Trophoblast cell (in vitro differentiated cells and primary cell): ENCODE measurements around the gene RAB11B.
A peak's percentile ranks its signal among the peaks of the same experiment; 100 is the strongest.

ENCODE experiments used
- DNase-seq, 2 donors: peaks; one replicate each; pipeline ENCODE4 v3.0.0-alpha.2; 2016
- H2AFZ ChIP-seq: 2 replicates; pipeline ENCODE4 v1.6.1; 2013; ENCODE audit warnings: low read length, moderate library complexity, mild to moderate bottlenecking; ENCODE audit not compliant: insufficient read depth, poor library complexity
- H2AK5ac ChIP-seq: 2 replicates; pipeline ENCODE4 v1.6.1; 2013; ENCODE audit warnings: mild to moderate bottlenecking, low read length
- H2BK120ac ChIP-seq: 2 replicates; pipeline ENCODE4 v1.6.1; 2013; ENCODE audit warnings: low read length, mild to moderate bottlenecking, moderate library complexity; ENCODE audit not compliant: insufficient read depth, poor library complexity
- H2BK12ac ChIP-seq: 2 replicates; pipeline ENCODE4 v1.6.1; 2013; ENCODE audit warnings: mild to moderate bottlenecking, low read length, moderate library complexity
- H2BK5ac ChIP-seq: 2 replicates; pipeline ENCODE4 v1.6.1; 2013; ENCODE audit warnings: low read length, low read depth, moderate library complexity, mild to moderate bottlenecking; ENCODE audit not compliant: poor library complexity
- H3K14ac ChIP-seq: 2 replicates; pipeline ENCODE4 v1.6.1; 2013; ENCODE audit warnings: mild to moderate bottlenecking, low read length
- H3K18ac ChIP-seq: 2 replicates; pipeline ENCODE4 v1.6.1; 2013; ENCODE audit warnings: mild to moderate bottlenecking, low read length
- H3K23ac ChIP-seq: 2 replicates; pipeline ENCODE4 v1.6.1; 2013; ENCODE audit warnings: low read length
- H3K27ac ChIP-seq: 2 replicates; pipeline ENCODE4 v1.5.1; 2013; ENCODE audit warnings: low read depth, mild to moderate bottlenecking, inconsistent platforms, low read length, moderate library complexity
- H3K27me3 ChIP-seq: 2 replicates; pipeline ENCODE4 v1.6.1; 2013; ENCODE audit warnings: inconsistent platforms, mild to moderate bottlenecking, low read length, moderate library complexity; ENCODE audit not compliant: insufficient read depth
- H3K36me3 ChIP-seq, 2 experiments: 1 replicate in 1 of 2; 2 replicates in 1 of 2; pipeline ENCODE4 v1.6.1; 2013; ENCODE audit warnings: low read length in 2 of 2, mild to moderate bottlenecking in 2 of 2, moderate library complexity in 1 of 2; ENCODE audit not compliant: insufficient read depth in 2 of 2, control insufficient read depth in 1 of 2
- H3K4ac ChIP-seq: 2 replicates; pipeline ENCODE4 v1.6.1; 2013; ENCODE audit warnings: low read depth, mild to moderate bottlenecking, low read length, moderate library complexity
- H3K4me1 ChIP-seq, 2 experiments: 1 replicate in 1 of 2; 2 replicates in 1 of 2; pipeline ENCODE4 v1.6.1; 2013; ENCODE audit warnings: low read length in 2 of 2, mild to moderate bottlenecking in 2 of 2, moderate library complexity in 1 of 2; ENCODE audit not compliant: insufficient read depth in 2 of 2, control insufficient read depth in 1 of 2
- H3K4me2 ChIP-seq: 2 replicates; pipeline ENCODE4 v1.6.1; 2013; ENCODE audit warnings: inconsistent platforms, mild to moderate bottlenecking, low read length, moderate library complexity
- H3K4me3 ChIP-seq: 2 replicates; pipeline ENCODE4 v1.5.1; 2013; ENCODE audit warnings: mild to moderate bottlenecking, low read depth, low read length, inconsistent platforms
- H3K79me1 ChIP-seq: one replicate; pipeline ENCODE4 v1.6.1; 2013; ENCODE audit warnings: low read length
- H3K79me2 ChIP-seq: 2 replicates; pipeline ENCODE4 v1.6.1; 2013; ENCODE audit warnings: low read length, mild to moderate bottlenecking; ENCODE audit not compliant: control insufficient read depth, insufficient read depth, poor library complexity
- H3K9ac ChIP-seq: 2 replicates; pipeline ENCODE4 v1.6.1; 2013; ENCODE audit warnings: mild to moderate bottlenecking, low read length
- H3K9me3 ChIP-seq: 2 replicates; pipeline ENCODE4 v1.6.1; 2013; ENCODE audit warnings: low read depth, mild to moderate bottlenecking, control low read depth, inconsistent platforms, low read length; ENCODE audit not compliant: insufficient read depth
- H4K12ac ChIP-seq: 2 replicates; pipeline ENCODE4 v1.6.1; 2013; ENCODE audit warnings: low read depth, mild to moderate bottlenecking, low read length, moderate library complexity
- H4K8ac ChIP-seq: 2 replicates; pipeline ENCODE4 v1.6.1; 2013; ENCODE audit warnings: low read depth, mild to moderate bottlenecking, low read length, moderate library complexity
- H4K91ac ChIP-seq: one replicate; pipeline ENCODE4 v1.6.1; 2013; ENCODE audit warnings: low read depth, mild to moderate bottlenecking, low read length, moderate library complexity
- WGBS: extraction: QIAGEN DNeasy Blood & Tissue Kit; methylation state at CpG from one replicate; pipeline ENCODE4 v1.1.7; 2013; ENCODE audit warnings: missing lambda C conversion rate; ENCODE audit not compliant: insufficient read length, insufficient coverage; ENCODE audit errors: extremely low coverage; 5-methylcytosine and 5-hydroxymethylcytosine counted together

Gene RAB11B

DNA sequence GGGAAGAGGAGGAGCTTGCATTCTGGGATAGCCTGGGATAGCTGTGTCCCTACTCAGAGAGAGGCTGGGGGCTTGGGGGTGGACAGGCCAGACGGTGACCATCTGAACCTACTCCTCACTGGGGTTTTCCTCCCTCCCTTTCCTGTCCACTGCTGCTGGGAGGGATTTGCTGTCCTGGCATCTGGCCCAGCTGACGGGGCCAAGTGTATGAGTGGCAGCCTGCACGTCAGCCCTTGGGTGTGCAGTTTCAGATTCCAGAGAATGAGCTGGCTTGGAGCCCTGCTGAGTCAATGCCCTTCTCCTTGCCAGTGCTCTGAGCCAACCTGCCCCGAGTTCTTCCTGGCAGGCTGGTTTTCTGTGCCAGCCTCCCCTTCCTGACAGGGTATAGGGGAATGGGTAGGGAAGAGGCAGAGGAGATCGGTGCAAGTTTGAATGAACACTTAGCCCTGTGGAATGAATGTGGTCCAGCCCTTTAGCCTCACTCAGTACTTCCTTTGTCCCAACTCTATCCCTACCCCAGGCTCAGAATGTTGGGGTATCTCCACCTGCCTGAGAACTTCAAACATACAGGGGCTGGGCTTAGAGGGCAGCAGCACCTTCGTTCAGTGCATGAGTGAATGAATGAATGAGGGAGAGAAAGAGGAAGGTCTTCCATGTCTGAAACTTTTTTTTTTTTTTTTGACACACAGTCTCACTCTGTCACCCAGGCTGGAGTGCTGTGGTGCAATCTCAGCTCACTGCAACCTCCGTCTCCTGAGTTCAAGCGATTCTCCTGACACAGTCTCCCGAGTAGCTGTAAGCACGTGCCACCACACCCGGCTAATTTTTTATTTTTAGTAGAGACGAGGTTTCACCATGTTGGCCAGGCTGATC lies 28.0 kb upstream of the RAB11B start:
- no CpG with 5 or more reads among the region's 12 CpGs for WGBS
- Histone ChIP-seq H3K23ac (no peak overlapping the region), H2BK120ac (no peak overlapping the region), H3K27ac (no peak overlapping the region), H3K4ac (no peak overlapping the region), H3K79me1 (peaks cover 9% of the 10 kb centered on the region), H2BK12ac (peak overlapping the region; percentile 4), H4K12ac (no peak overlapping the region), H3K4me1 (peaks cover 9 to 13% of the 10 kb centered on the region in 2 experiments), H3K27me3 (peaks cover 6% of the 10 kb centered on the region), H2AFZ (no peak overlapping the region), H3K18ac (no peak overlapping the region), H3K14ac (no peak overlapping the region), H2BK5ac (no peak overlapping the region), H3K79me2 (peaks cover 3% of the 10 kb centered on the region), H4K8ac (no peak overlapping the region), H2AK5ac (no peak overlapping the region), H3K4me3 (no peak overlapping the region), H3K9me3 (peaks cover 13% of the 10 kb centered on the region), H3K36me3 (no peaks in the 10 kb centered on the region), H3K9ac (no peak overlapping the region), H3K4me2 (no peak overlapping the region), H4K91ac (no peak overlapping the region)
- DNase-seq: peak; percentile 94 to 95

DNA sequence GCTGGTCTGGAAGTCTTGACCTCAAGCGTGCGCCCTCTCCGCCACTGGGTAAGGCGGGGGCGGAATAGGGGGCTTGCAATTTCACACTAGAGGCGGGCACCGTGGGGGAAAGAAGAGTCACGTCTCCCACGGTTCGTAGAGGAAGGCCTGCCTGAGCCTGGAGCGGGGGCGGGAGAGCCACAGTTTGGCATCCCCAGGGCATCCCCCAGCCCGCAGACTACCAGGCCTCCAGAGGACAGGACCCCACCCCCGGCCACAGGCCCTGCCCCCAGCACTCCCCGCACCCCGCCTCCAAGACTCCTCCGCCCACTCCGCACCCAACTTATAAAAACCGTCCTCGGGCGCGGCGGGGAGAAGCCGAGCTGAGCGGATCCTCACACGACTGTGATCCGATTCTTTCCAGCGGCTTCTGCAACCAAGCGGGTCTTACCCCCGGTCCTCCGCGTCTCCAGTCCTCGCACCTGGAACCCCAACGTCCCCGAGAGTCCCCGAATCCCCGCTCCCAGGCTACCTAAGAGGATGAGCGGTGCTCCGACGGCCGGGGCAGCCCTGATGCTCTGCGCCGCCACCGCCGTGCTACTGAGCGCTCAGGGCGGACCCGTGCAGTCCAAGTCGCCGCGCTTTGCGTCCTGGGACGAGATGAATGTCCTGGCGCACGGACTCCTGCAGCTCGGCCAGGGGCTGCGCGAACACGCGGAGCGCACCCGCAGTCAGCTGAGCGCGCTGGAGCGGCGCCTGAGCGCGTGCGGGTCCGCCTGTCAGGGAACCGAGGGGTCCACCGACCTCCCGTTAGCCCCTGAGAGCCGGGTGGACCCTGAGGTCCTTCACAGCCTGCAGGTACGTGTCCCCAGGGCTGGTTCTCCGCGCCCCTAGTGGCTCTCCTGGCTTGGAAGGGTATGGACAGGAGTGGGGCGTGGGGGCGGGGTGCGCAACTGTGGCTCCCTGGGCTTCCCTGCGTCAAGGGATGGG lies 26.1 kb upstream of the RAB11B start, which contains the start of gene ANGPTL4:
Gene ANGPTL4 (plus strand): TSS at position 353 of the 969 bp plus-strand sequence. CDS start 167 bp downstream, at position 520.
- no peak within 1 kb of the TSS for H4K12ac ChIP-seq
- no peak within 1 kb of the TSS for H3K23ac ChIP-seq
- peaks cover 20 to 26% of the 10 kb centered on the region in 2 experiments for H3K4me1 ChIP-seq
- H4K91ac ChIP-seq: no peak within 1 kb of the TSS
- WGBS: no CpG with 5 or more reads among the region's 81 CpGs
- peak within 1 kb of the TSS; percentile 48 for H3K4me3 ChIP-seq
- no peak within 1 kb of the TSS for H2AK5ac ChIP-seq
- DNase-seq: peak; percentile 70 to 80
- peaks cover 6% of the 10 kb centered on the region for H3K27me3 ChIP-seq
- no peak within 1 kb of the TSS for H3K9ac ChIP-seq
- H3K18ac ChIP-seq: no peak within 1 kb of the TSS
- H2BK5ac ChIP-seq: no peak within 1 kb of the TSS
- no peak within 1 kb of the TSS for H3K4ac ChIP-seq
- H4K8ac ChIP-seq: peak within 1 kb of the TSS; percentile 25
- H3K27ac ChIP-seq: no peak within 1 kb of the TSS
- no peak within 1 kb of the TSS for H2BK120ac ChIP-seq
- peaks cover 3% of the 10 kb centered on the region for H3K79me2 ChIP-seq
- H2AFZ ChIP-seq: peak within 1 kb of the TSS; percentile 66
- no peak within 1 kb of the TSS for H2BK12ac ChIP-seq
- H3K36me3 ChIP-seq: no peaks in the 10 kb centered on the region
- H3K14ac ChIP-seq: no peak within 1 kb of the TSS
- H3K9me3 ChIP-seq: peaks cover 13% of the 10 kb centered on the region
- H3K79me1 ChIP-seq: peaks cover 10% of the 10 kb centered on the region
- peak within 1 kb of the TSS; percentile 93 for H3K4me2 ChIP-seq

DNA sequence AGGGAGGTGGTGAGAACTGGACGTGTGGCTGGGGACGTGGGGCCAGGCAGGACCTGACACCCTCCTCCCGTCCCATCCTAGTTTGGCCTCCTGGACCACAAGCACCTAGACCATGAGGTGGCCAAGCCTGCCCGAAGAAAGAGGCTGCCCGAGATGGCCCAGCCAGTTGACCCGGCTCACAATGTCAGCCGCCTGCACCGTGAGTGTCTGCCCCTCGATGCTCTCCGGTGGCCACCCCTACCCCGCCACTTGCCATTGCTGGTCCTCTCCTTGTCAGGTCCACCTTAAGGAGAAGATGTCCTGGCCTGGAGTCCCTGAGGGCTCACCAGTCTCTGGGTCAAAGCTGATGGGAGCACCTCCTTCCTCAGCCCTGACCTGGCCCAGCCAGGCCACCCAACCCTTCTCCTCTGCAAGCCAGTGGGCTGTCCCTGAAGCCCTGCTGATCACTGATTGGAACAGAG lies 24.0 kb upstream of the RAB11B start:
- Histone ChIP-seq H3K4me1 (peaks cover 21 to 27% of the 10 kb centered on the region in 2 experiments), H2AK5ac (peak overlapping the region; percentile 45), H2BK5ac (no peak overlapping the region), H3K14ac (no peak overlapping the region), H3K23ac (no peak overlapping the region), H3K9ac (no peak overlapping the region), H4K91ac (peak overlapping the region; percentile 3), H3K9me3 (peaks cover 12% of the 10 kb centered on the region), H2BK120ac (no peak overlapping the region), H3K18ac (no peak overlapping the region), H3K79me2 (peaks cover 3% of the 10 kb centered on the region), H2BK12ac (peak overlapping the region; percentile 21), H4K8ac (no peak overlapping the region), H2AFZ (no peak overlapping the region), H3K27me3 (peaks cover 6% of the 10 kb centered on the region), H3K27ac (no peak overlapping the region), H3K4ac (no peak overlapping the region), H4K12ac (no peak overlapping the region), H3K4me2 (no peak overlapping the region), H3K79me1 (peaks cover 10% of the 10 kb centered on the region), H3K36me3 (peaks cover 0 to under 1% of the 10 kb centered on the region in 2 experiments), H3K4me3 (no peak overlapping the region)
- no CpG with 5 or more reads among the region's 11 CpGs for WGBS
- DNase-seq: peak in 1 of 2 donors; percentile 37

DNA sequence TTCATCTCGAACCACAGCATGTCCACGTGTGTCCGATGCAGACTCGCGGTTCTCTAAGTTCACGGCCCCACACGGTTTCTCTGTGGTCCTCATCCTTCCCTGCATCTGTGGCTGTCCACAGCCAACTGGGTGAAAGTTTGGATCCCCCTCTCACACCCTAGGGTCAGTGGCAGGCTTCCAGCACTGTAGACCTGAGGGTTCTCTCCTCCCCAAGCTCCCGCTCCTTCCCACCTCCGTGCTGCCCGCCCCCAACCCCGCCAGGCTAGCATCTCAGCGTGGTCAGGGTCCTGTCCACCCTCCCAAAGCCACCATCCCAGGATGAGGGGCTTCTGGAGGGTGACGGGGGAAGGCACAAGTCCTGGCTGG lies 23.2 kb upstream of the RAB11B start:
- no peak overlapping the region for H3K4me3 ChIP-seq
- peaks cover 12% of the 10 kb centered on the region for H3K9me3 ChIP-seq
- peak overlapping the region; percentile 65 for H4K91ac ChIP-seq
- no peak overlapping the region for H3K23ac ChIP-seq
- peak in 1 of 2 donors; percentile 50 for DNase-seq
- peaks cover 3% of the 10 kb centered on the region for H3K79me2 ChIP-seq
- peaks cover 10% of the 10 kb centered on the region for H3K79me1 ChIP-seq
- peak overlapping the region; percentile 49 for H3K14ac ChIP-seq
- H3K27ac ChIP-seq: peak overlapping the region; percentile 2
- peaks cover 6% of the 10 kb centered on the region for H3K27me3 ChIP-seq
- peak overlapping the region; percentile 15 for H2BK5ac ChIP-seq
- peak overlapping the region; percentile 14 for H4K8ac ChIP-seq
- H3K36me3 ChIP-seq: peaks cover 0 to 4% of the 10 kb centered on the region in 2 experiments
- H3K4me2 ChIP-seq: peak overlapping the region; percentile 25
- peak overlapping the region; percentile 25 for H2BK120ac ChIP-seq
- H3K18ac ChIP-seq: peak overlapping the region; percentile 43
- no peak overlapping the region for H3K9ac ChIP-seq
- H2BK12ac ChIP-seq: peak overlapping the region; percentile 67
- H3K4me1 ChIP-seq: peaks cover 23 to 27% of the 10 kb centered on the region in 2 experiments
- no peak overlapping the region for H4K12ac ChIP-seq
- H3K4ac ChIP-seq: peak overlapping the region; percentile 18
- no peak overlapping the region for H2AFZ ChIP-seq
- no CpG with 5 or more reads among the region's 13 CpGs for WGBS
- H2AK5ac ChIP-seq: peak overlapping the region; percentile 36
